GM19193 (cell line): ENCODE results near the gene C19orf85.

Source experiments
- POLR2A ChIP-seq: IDR thresholded peaks from 4 replicates; pipeline ENCODE4 v1.6.1; 2011; ENCODE audit not compliant: insufficient read depth, insufficient read length; ENCODE audit errors: extremely low read depth

The C19orf85 gene

GRCh38 chr19:55492362-55492944 is 27.9 kb upstream of the C19orf85 start:
- TF ChIP-seq POLR2A: no peak

GRCh38 chr19:55491546-55492360 is 27.2 kb upstream of the C19orf85 start:
- TF ChIP-seq POLR2A: no peak

- no peak for TF ChIP-seq POLR2A
These were observed 26.2 kb upstream of the C19orf85 start for GRCh38 chr19:55490478-55491432.

- TF ChIP-seq POLR2A: no peak
These were observed 25.3 kb upstream of the C19orf85 start for GRCh38 chr19:55489711-55490477.

GRCh38 chr19:55488986-55489710 is 24.6 kb upstream of the C19orf85 start:
- TF ChIP-seq POLR2A: no peak

GRCh38 chr19:55487924-55488687 is 23.6 kb upstream of the C19orf85 start, which contains the start of gene SSC5D:
Gene SSC5D (plus strand): TSS chr19:55488436. CDS start chr19:55488590, 154 bp downstream.
- no peak for TF ChIP-seq POLR2A

- no peak for TF ChIP-seq POLR2A
These were observed 22.7 kb upstream of the C19orf85 start for GRCh38 chr19:55486971-55487923.

- TF ChIP-seq POLR2A: no peak
These were observed 21.8 kb upstream of the C19orf85 start for GRCh38 chr19:55486043-55486970.

- no peak for TF ChIP-seq POLR2A
These were observed 21.0 kb upstream of the C19orf85 start for GRCh38 chr19:55485439-55486011.

GRCh38 chr19:55484593-55485438 is 20.3 kb upstream of the C19orf85 start, which contains the start of gene NAT14:
Gene NAT14 (plus strand): TSS chr19:55485188. CDS start chr19:55485709, 521 bp downstream.
- peak; percentile 24 for TF ChIP-seq POLR2A
